HTR-8/SVneo (cell line): Measurements from ENCODE around the gene CHST10.
"Not testable (repeated sequence)": the region's sequence is repeated elsewhere in the genome, so short reads cannot be mapped to it uniquely, and the experiment has no call there.

Experiments
- DNase-seq: peaks from one replicate; pipeline ENCODE4 v3.0.0; 2011; ENCODE audit warnings: low spot score, mixed read lengths; ENCODE audit not compliant: insufficient read length
- FAIRE-seq: peaks from 2 replicates; lab custom pipeline; 2011; peaks lifted over from hg19 to GRCh38; lab: Jason Lieb, UNC

Gene CHST10, protein sequence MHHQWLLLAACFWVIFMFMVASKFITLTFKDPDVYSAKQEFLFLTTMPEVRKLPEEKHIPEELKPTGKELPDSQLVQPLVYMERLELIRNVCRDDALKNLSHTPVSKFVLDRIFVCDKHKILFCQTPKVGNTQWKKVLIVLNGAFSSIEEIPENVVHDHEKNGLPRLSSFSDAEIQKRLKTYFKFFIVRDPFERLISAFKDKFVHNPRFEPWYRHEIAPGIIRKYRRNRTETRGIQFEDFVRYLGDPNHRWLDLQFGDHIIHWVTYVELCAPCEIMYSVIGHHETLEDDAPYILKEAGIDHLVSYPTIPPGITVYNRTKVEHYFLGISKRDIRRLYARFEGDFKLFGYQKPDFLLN

DNA sequence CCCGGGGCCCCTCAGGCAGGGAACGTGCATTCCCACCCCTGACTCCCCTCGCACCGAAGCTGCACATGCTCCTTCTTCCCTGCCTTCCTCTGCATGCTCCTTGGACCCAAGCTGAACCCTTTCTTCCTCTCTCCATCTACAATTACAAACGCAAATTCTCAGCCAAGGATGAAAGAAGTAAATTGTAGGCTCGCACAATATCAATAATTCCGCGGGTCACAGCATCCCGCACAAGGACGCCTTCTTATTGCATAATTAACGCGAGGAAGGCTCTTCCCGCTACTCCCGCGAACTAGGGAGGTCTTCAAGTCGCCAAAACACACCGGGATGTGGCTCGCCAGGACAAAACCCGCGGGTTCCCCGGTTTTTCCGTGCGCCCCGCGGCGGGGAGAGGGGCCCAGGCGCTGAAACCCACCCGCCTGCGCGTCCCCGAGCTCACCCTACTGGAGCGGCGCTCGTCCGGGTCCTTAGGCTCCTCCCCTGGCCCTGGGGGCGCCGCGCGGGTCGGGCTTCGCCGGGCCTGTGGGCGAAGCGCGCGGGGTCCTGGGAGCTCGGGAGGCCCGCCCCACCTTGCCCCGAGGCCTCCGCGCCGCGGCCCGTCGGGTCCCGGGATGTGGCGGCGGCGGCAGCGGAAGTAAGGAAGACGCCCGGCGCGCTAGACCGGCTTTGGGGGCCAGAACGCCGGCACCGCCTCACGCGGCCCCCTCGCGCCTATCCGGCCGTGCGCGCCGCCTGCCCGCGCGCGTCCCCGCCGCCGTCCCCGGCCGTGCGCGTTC is at the start of gene CHST10:
TSS of gene CHST10 (minus strand) at position 734 of the 776 bp plus-strand sequence. CDS start 10,993 bp downstream, outside the sequence.
- FAIRE-seq (no peak), DNase-seq (peak; percentile 71)

DNA sequence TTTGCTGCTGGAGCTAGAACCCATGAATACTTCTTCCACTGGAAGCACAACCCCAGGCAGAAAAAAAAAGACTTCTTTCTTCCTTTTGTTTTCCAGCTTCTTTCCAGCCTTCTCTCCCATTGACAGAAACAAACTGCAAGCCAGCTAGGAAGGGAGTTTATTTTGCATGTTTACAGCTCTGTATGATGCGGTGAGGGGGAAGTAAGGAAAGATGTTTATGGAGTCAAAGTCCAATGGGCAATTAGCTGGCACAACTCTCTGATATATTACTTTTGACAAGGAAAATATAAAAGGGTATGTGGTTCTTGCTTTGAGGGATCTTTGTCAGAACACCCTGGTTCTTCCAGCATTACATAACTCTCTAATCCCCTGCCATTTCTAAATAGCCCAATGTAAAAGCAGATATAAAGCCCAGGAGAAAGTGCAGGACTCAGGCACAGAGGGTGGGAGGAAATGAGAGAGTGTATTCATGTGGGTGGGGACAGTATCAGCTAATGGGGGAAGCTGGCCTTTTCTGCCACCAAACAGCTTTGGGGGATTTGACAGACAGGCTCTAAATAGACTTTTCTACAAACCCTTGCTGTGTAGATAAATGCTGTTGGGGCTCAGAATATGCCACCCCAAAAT is 43.5 kb upstream of the CHST10 start:
- no peak for FAIRE-seq
- no peak for DNase-seq

DNA sequence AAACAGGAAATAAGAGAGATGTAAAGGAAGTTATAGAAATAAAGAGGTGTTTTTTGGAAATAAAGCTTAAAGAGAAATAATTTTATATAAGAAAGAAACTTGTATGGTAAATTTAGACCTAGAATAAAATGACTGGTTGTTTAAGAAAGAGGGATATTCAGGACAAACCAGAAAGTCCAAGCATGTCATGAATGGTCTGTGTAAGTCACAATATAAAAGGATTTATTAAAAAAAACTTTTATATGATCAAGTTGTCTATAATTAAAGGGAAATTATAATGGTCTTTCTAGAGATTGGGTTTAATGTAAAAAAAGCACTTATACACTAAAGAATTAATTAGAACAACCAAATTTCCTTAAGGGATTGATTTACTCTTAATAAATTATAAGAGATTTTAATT is 38.9 kb upstream of the CHST10 start:
- FAIRE-seq, DNase-seq: not testable (repeated sequence)

DNA sequence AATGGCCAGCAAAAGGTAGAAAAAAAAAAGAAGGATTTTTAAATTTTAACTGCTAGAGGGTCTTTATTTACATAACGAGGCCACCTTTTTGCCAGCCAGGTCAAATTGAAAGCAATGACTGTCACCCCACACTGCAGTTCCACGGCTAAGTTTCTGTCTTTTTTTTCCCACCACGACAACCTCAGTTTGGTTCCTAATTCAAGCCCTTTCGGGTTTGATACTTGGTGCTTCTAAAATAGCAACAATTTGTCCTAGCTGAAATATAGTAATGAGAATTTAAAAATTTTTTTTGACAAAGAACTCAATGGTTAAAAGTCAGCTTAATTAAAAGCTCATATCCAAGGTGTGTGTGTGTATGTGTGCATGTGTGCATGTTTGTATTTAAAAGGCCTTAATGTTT is 36.4 kb upstream of the CHST10 start:
- FAIRE-seq (no peak), DNase-seq (no peak)

DNA sequence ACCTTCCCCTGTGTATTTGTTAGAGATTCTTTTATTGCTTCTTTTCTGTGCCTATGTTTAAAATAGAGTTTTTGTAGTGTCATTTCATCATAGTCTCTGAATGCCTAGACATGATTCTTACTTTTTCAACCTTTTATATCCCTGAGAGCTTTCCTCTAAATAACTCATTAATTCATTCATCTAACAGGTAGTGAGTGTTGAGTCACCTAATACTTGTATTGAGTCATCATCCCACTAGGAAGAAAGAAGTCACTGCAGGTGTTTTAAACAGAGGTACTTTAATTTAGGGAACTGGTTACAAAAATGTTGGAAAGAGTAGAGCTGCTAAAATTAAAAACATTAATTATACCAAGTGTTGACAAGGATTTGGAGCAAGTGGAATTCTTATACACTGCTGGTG is 34.3 kb upstream of the CHST10 start:
- no peak for DNase-seq
- no peak for FAIRE-seq

DNA sequence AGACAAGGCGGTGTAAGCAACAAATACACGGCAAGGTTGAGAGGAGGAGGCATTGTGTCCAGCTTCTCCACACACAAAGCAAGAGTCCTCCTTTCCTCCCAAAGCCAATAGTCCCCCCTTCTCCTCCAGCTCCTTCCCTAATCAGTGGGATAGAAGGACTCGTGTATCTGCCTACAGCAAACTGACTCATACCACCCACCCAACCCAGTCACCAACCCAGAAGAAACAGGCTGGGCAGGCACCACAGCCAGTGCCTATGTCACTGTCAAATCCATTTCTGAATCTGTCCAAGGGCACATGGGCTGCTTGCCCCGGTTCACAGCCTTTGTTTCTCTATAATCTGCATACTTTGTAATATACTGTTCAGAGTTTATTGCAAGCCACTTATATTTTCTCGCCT is 33.6 kb upstream of the CHST10 start:
- DNase-seq (no peak), FAIRE-seq (no peak)

DNA sequence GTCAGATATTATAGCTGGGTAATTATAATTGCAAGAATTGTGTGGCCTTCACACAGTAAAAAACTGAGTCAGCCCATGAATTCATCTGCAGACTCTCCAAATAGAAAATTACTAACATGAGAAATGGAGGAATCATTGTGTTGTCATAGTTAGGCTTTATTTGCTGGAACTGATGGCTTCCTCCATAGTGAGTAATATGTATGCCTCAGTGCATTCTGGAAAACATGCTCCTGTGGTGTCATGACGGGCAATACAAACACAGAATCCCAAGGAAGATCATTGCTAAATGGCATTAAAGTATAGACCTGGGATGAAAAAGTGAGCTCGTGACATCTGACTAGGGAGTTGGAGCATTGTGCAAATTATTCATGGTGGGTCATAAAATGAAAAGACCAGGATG is 29.2 kb upstream of the CHST10 start:
- FAIRE-seq: no peak
- DNase-seq: no peak

DNA sequence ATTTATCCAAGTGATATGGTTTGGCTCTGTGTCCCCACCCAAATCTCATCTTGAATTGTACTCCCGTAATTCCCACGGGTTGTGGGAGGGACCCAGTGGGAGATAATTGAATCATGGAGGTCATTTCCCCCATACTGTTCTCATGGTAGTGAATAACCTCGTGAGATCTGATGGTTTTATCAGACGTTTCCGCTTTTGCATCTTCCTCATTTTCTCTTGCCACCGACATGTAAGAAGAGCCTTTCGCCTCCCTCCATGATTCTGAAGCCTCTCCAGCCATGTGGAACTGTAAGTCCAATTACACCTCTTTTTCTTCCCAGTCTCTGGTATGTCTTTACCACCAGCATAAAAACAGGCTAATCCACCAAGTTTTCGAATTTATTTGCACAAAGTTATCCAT is 20.3 kb upstream of the CHST10 start:
- DNase-seq (no peak), FAIRE-seq (no peak)

DNA sequence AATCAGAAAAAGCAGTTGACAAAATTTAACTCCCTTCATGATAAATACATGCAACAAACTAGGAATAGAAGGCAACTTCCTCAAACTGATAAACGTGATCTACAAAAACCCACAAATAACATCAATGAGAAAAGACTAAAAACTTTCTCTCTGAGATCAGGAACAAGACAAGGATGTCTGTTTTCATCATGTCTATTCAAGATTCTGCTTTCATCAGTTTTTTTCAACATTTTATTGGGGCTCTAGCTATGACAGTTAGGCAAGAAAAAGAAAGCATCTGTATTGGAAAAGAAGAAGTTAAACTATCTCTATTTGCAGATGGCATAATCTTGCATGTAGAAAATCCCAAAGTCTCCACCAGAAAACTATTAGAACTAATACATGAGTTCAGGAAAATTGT is 12.3 kb upstream of the CHST10 start:
- no peak for DNase-seq
- FAIRE-seq: no peak

DNA sequence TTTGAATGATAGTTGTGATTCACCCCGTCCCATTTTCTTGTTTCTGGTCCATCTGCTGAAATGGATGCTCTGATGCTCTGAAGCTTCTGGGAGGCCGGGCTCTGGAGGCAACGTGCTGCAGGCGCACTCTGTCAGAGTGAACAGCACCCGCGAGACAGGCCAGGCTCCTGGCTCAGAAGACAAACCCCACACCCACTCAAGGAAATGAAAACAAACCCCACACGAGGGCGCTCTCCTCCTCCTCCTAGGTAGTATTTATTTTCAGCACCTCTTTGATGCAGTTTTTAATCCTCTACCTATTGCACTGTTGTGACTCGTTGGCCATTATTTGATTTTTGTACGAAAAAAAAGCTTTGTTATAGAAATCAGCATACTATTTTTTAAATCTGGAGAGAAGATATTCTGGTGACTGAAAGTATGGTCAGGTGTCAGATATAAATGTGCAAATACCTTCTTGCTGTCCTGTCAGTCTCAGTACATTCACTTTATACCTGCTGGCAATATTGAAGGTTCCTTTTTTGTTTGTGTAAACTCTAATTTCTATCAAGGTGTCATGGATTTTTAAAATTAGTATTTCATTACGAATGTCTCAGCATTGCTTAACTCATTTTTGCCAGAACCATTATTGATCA is 10.3 kb upstream of the CHST10 start:
- no peak for FAIRE-seq
- DNase-seq: no peak

DNA sequence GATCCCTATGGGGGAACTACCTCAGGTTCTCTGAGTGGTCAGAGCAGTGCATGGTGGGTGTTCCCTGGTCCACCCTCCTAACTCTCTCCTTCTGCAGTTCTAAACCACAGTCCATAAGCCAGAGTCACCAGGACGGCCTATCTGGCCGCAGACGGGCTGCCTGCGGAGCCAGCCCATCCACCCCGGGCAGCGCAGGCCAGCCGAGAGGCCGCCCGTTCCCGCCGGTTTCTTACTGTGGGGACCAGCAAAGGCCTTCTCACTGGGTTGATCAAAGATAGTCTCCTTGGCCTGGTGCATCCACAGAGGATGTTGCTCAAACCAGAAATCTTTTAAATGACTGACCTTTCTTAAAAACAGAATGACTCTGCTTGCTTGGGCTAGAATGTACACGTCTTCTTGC is 9.6 kb upstream of the CHST10 start:
- DNase-seq: no peak
- no peak for FAIRE-seq

DNA sequence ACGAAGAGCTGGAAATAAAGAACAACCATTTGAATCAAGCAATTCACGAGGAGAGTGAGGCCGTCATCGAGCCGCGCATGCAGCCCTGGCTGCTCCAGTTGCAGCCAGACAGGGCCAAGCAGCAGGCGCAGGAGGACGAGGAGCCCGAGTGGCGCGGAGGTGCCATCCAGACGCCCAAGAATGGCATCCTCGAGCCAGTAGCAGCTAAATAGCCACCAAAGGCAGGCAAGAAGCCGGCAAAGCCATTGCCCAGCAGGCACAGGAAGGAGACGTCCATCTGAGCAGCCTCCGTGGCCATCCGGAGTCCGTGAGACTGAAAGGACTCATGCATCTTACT is 8.9 kb upstream of the CHST10 start:
- DNase-seq: no peak
- FAIRE-seq: no peak

DNA sequence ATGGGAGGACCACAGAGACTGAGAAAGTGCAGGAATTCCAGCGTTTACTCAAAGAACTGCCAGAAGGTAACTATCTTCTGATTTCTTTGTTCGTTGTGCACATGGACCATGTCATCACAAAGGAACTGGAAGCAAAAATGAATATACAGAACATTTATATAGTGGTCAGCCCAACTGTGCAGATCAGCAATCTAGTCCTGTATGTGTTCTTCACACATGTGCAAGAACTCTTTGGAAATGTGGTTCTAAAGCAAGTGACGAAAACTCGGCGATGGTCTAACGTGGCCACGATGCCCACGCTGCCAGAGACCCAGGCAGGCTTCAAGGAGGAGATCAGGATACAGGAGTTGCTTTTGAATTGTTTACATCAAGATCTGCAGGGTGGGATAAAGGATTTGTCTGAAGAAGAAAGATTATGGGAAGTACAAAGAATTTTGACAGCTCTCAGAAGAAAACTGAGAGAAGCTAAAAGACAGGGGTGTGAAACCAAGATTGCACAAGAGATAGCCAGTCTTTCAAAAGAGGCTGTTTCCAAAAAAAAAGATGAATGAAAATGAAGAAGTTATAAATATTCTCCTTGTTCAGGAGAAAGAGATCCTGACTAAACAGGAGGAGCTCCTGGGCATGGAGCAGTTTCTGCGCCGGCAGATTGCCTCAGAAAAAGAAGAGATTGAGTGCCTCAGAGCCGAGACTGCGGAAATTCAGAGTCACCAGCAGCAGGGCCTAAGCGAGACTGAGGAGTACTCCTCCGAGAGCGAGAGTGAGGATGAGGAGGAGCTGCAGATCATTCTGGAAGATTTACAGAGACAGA is 8.3 kb upstream of the CHST10 start:
- no peak for FAIRE-seq
- no peak for DNase-seq

DNA sequence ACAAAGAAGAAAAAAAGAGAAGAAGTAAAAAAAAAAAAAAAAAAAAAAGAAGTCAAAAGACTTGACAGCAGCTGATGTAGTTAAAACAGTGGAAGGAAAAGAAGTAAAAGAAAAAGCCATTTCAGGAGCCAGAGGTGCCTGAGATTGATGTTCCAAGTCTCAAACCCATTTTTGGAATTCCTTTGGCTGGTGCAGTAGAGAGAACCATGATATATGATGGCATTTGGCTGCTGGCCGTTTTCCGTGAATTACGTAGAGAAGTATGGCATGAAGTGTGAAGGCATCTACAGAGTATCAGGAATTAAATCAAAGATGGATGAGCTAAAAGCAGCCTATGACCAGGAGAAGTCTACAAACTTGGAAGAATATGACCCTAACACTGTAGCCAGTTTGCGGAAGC is 7.6 kb upstream of the CHST10 start:
- DNase-seq: no peak
- FAIRE-seq: no peak

DNA sequence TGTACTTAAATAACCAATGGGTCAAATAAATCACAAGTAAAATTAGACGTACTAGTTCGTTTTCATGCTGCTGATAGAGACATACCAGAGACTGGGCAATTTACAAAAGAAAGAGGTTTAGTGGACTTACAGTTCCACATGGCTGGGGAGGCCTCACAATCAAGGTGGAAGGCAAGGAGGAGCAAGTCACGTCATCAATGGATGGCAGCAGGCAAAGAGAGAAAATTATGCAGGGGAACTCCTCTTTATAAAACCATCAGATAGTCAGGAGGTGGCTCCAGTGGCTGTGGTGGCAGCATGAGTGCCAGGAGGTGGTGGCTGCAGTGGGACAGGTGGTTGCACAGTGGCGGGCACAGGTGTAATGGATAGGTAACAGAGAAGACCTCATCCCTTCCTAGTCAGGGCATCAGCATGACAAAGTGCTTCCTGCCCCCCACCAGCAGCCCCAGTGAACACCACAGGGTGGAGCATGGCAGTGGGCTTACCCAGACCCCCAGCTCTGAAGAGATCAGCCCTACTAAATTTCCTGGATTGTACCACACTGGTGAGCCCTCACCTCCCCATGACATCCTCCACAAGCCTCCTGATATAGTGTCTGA is 6.9 kb upstream of the CHST10 start:
- FAIRE-seq (no peak), DNase-seq (no peak)

DNA sequence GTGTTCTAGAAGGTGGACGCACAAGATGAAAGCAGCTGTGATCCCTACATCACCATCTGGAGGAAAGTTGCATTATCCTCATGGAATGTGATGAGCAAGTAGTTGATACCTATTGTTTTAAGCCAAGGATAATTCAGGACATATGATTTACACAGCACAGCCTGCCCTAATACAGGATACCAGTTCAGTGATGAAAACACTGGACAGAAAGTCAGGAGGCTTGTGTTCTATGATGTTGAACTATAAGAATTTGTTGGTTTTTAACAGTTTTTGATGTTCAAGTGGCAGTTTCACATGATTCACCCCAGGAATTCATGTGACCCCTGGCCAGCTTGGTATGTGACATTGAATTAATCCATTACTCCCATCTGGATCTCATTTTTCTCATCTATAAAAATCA is 6.2 kb upstream of the CHST10 start:
- FAIRE-seq (no peak), DNase-seq (no peak)

DNA sequence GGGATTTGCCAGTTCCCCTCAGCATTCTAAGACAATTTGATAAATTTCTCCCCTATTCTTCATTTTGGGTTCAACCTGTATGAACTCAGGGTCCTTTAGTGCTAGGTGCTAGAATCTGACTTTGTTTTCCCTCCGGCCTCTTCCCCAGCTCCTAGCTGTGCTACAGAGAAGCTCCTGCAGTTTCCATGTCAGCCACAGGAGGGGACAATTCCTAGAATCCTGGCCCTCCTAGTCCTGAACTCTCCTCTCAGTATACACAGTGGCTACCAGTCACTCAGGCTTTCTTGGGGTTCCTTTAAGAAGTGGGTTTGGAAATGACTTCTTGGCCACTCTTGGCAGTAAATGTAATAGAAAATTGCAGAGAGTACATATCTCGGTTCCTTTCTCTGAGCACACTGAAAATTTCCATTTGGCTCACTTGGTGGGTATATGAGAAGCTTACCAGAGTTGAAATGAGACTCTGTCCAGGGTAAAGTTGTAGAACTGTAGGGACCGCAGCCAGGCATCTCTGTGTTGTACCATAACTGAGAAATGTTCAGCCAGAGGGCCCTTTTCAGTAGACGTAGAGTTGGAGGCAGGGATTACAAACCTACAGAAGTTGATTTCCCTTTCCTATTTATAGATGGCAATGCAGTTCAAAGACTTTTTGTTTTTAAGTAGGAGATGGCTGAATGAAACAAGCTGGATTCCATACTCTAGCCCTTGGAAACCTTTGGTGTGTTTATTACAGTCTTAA is 5.0 kb upstream of the CHST10 start:
- DNase-seq (peak; percentile 55), FAIRE-seq (no peak)

DNA sequence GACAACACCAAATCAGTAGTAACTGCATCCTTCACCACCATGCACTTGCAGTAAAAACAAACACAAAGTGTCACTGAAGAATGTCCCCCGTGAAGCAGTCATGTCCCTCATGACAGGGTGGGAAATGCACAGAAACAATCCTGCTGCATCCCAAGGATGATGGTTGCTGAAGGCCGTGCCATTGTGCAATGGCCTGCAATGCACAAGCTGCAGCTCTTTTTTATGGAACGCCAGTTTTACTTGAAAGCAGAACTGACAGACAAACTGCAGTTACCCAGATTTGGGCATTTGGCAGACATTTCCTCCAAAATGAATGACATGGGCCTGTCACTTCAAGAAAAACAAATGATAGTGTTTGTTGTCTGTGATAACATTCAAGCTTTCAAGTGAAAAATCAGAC is 2.4 kb upstream of the CHST10 start:
- DNase-seq (no peak), FAIRE-seq (no peak)

DNA sequence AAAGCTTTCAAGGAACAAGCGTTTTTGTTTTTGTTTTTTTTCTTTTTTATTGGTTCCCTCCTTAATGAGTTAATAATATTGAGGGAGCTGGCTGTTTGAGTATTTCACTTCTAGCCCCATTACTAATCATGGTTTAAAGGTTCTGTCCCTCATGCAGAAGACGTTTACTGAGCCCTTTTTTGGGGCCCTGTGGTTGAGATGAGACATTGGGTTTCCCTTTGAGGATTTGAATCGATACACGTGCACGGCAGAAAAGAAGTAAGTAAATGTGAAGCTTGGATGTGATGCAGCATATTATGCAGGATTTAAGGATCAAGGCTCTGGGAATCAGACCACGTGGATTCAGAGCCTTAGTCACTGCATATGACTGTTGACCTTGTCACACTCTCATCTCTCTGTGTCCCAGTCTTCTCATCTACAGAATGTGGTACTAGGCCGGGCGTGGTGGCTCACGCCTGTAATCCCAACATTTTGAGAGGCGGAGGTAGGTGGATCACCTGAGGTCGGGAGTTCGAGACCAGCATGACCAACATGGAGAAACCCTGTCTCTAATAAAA is 1.0 kb upstream of the CHST10 start:
- FAIRE-seq: no peak
- no peak for DNase-seq
